ENCODE results near the gene SERPINE1. TPM values are rescaled to one million over a fixed set of nuclear protein-coding genes. Genes with fewer than 3 reads are reported as not detected.
A peak's percentile ranks its signal among the peaks of the same experiment; 100 is the strongest.
"Not testable (repeated sequence)": the region's sequence is repeated elsewhere in the genome, so short reads cannot be mapped to it uniquely, and the experiment has no call there.

Gene SERPINE1
- total and polyA plus RNA-seq, 5 experiments from 2014 or later = 0.11 TPM; not detected in 4

GRCh38 chr7:101093906-101094305 is 33.0 kb upstream of the SERPINE1 start:
- Mint-ChIP-seq H3K9me3 (no peaks in the 10 kb centered on the region), H3K4me1 (peaks cover 25 to 39% (median 33%) of the 10 kb centered on the region in 4 donors), H3K27ac (peak overlapping the region in 1 of 10 donors; percentile 63), H3K4me3 (no peak overlapping the region), H3K27me3 (no peaks in the 10 kb centered on the region), H3K36me3 (peaks cover 0 to 40% (median 6%) of the 10 kb centered on the region in 3 donors)
- DNase-seq (no peak), ATAC-seq (no peak)
- POLR2A ChIA-PET = no interaction called here

- peaks cover 20 to 34% (median 30%) of the 10 kb centered on the region in 4 donors for H3K4me1 Mint-ChIP-seq
- no peak for DNase-seq
- peaks cover 0 to 35% (median 6%) of the 10 kb centered on the region in 3 donors for H3K36me3 Mint-ChIP-seq
- H3K4me3 Mint-ChIP-seq = no peak overlapping the region
- POLR2A ChIA-PET = interaction anchor here (1.5 kb wide), 1 partner anchor 9 kb away, joined by 4 read pairs; the partner anchor contains the start of gene TRIM56
- peak overlapping the region in 1 of 10 donors; percentile 63 for H3K27ac Mint-ChIP-seq
- no peaks in the 10 kb centered on the region for H3K27me3 Mint-ChIP-seq
- no peak for ATAC-seq
- H3K9me3 Mint-ChIP-seq = no peaks in the 10 kb centered on the region
Measured at GRCh38 chr7:101094376-101094775, 32.5 kb upstream of the SERPINE1 start.

GRCh38 chr7:101094791-101095375 is 32.0 kb upstream of the SERPINE1 start:
- Mint-ChIP-seq H3K27ac (peak overlapping the region in 3 of 10 donors; percentile 43 to 67 (median 47)), H3K9me3 (no peaks in the 10 kb centered on the region), H3K36me3 (peaks cover 0 to 30% (median 6%) of the 10 kb centered on the region in 3 donors), H3K4me1 (peaks cover 15 to 30% (median 27%) of the 10 kb centered on the region in 4 donors), H3K27me3 (no peaks in the 10 kb centered on the region), H3K4me3 (no peak overlapping the region)
- ATAC-seq (no peak), DNase-seq (no peak)
- POLR2A ChIA-PET = interaction anchor here (0.6 to 1.5 kb wide), 3 partner anchors 10 to 313 kb away, joined by 3 to 4 read pairs (median 3); partner anchors contain the start of gene TRIM56

GRCh38 chr7:101096331-101096956 is 30.5 kb upstream of the SERPINE1 start:
- no peak for ATAC-seq
- H3K27ac Mint-ChIP-seq = peak overlapping the region in 2 of 10 donors; percentile 25 to 73
- H3K4me3 Mint-ChIP-seq = no peak overlapping the region
- peaks cover 9 to 36% (median 22%) of the 10 kb centered on the region in 4 donors for H3K4me1 Mint-ChIP-seq
- POLR2A ChIA-PET = no interaction called here
- H3K9me3 Mint-ChIP-seq = no peaks in the 10 kb centered on the region
- peaks cover 0 to 19% (median 0%) of the 10 kb centered on the region in 3 donors for H3K36me3 Mint-ChIP-seq
- no peak for DNase-seq
- peaks cover 0 to 11% (median 0%) of the 10 kb centered on the region in 5 donors for H3K27me3 Mint-ChIP-seq

GRCh38 chr7:101096957-101097347 is 30.0 kb upstream of the SERPINE1 start:
- Mint-ChIP-seq H3K4me3 (no peak overlapping the region), H3K9me3 (no peaks in the 10 kb centered on the region), H3K4me1 (peaks cover 10 to 36% (median 22%) of the 10 kb centered on the region in 4 donors), H3K36me3 (peaks cover 0 to 14% (median 0%) of the 10 kb centered on the region in 3 donors), H3K27me3 (peaks cover 0 to 16% (median 2%) of the 10 kb centered on the region in 5 donors), H3K27ac (peak overlapping the region in 1 of 10 donors; percentile 40)
- POLR2A ChIA-PET = no interaction called here
- ATAC-seq (no peak), DNase-seq (no peak)

- H3K36me3 Mint-ChIP-seq = peaks cover 0 to 10% (median 0%) of the 10 kb centered on the region in 3 donors
- no peaks in the 10 kb centered on the region for H3K9me3 Mint-ChIP-seq
- POLR2A ChIA-PET = interaction anchor here (0.6 kb wide), 1 partner anchor 256 kb away, joined by 6 read pairs; no protein-coding TSS in a partner anchor
- DNase-seq (no peak), ATAC-seq (no peak)
- peak overlapping the region in 2 of 10 donors; percentile 32 to 44 for H3K27ac Mint-ChIP-seq
- peaks cover 0 to 16% (median 3%) of the 10 kb centered on the region in 5 donors for H3K27me3 Mint-ChIP-seq
- H3K4me1 Mint-ChIP-seq = peaks cover 11 to 36% (median 22%) of the 10 kb centered on the region in 4 donors
- H3K4me3 Mint-ChIP-seq = no peak overlapping the region
Measured at GRCh38 chr7:101097561-101097960, 29.3 kb upstream of the SERPINE1 start.

- DNase-seq (no peak), ATAC-seq (peak in 1 of 2 donors; percentile 40)
- Mint-ChIP-seq H3K36me3 (no peaks in the 10 kb centered on the region), H3K4me1 (peaks cover 11 to 25% (median 15%) of the 10 kb centered on the region in 4 donors), H3K27me3 (peaks cover 0 to 38% (median 13%) of the 10 kb centered on the region in 5 donors), H3K27ac (peak overlapping the region in 1 of 10 donors; percentile 63), H3K9me3 (no peaks in the 10 kb centered on the region), H3K4me3 (peak overlapping the region in 2 of 10 donors; percentile 5 to 43)
- POLR2A ChIA-PET = interaction anchor here (0.5 to 0.7 kb wide), 2 partner anchors 21 to 44 kb away, joined by 3 to 4 read pairs; no protein-coding TSS in a partner anchor
Measured at GRCh38 chr7:101099969-101100781, 26.7 kb upstream of the SERPINE1 start.

- no peak for DNase-seq
- peaks cover 8 to 21% (median 12%) of the 10 kb centered on the region in 4 donors for H3K4me1 Mint-ChIP-seq
- H3K4me3 Mint-ChIP-seq = no peak overlapping the region
- ATAC-seq = no peak
- peaks cover 0 to 45% (median 13%) of the 10 kb centered on the region in 5 donors for H3K27me3 Mint-ChIP-seq
- POLR2A ChIA-PET = no interaction called here
- H3K27ac Mint-ChIP-seq = no peak overlapping the region
- H3K9me3 Mint-ChIP-seq = no peaks in the 10 kb centered on the region
- no peaks in the 10 kb centered on the region for H3K36me3 Mint-ChIP-seq
Measured at GRCh38 chr7:101100858-101101847, 25.8 kb upstream of the SERPINE1 start.

- Mint-ChIP-seq H3K4me3 (no peak overlapping the region), H3K36me3 (no peaks in the 10 kb centered on the region), H3K27me3 (peaks cover 0 to 52% (median 13%) of the 10 kb centered on the region in 5 donors), H3K4me1 (peaks cover 7 to 21% (median 9%) of the 10 kb centered on the region in 4 donors), H3K9me3 (no peaks in the 10 kb centered on the region), H3K27ac (no peak overlapping the region)
- DNase-seq = no peak
- ATAC-seq = no peak
- POLR2A ChIA-PET = no interaction called here
Measured at GRCh38 chr7:101102026-101102425, 24.9 kb upstream of the SERPINE1 start.

- POLR2A ChIA-PET, H3K36me3 Mint-ChIP-seq, H3K9me3 Mint-ChIP-seq, DNase-seq, ATAC-seq, H3K4me3 Mint-ChIP-seq, H3K27ac Mint-ChIP-seq: not testable (repeated sequence)
- peaks cover 9 to 63% (median 20%) of the 10 kb centered on the region in 5 donors for H3K27me3 Mint-ChIP-seq
- H3K4me1 Mint-ChIP-seq = peaks cover 2 to 14% (median 7%) of the 10 kb centered on the region in 4 donors
Measured at GRCh38 chr7:101103701-101104100, 23.2 kb upstream of the SERPINE1 start.

GRCh38 chr7:101104193-101104713 is 22.7 kb upstream of the SERPINE1 start:
- POLR2A ChIA-PET = no interaction called here
- Mint-ChIP-seq H3K9me3 (no peaks in the 10 kb centered on the region), H3K4me1 (peaks cover 2 to 14% (median 7%) of the 10 kb centered on the region in 4 donors), H3K36me3 (no peaks in the 10 kb centered on the region), H3K27ac (peak overlapping the region in 1 of 10 donors; percentile 24), H3K27me3 (peaks cover 10 to 69% (median 20%) of the 10 kb centered on the region in 5 donors), H3K4me3 (no peak overlapping the region)
- no peak for ATAC-seq
- no peak for DNase-seq
